Measurements from ENCODE around the gene CPNE5. TPM values are rescaled to one million over a fixed set of nuclear protein-coding genes. Genes with fewer than 3 reads are reported as not detected.

Gene CPNE5
- total and polyA plus RNA-seq, 9 of the 15 experiments (the other 6 are each of a cell fraction or from before 2014, with no cell fraction given), result 0.14 to 1.0 (median 0.46) TPM; not detected in 2

- no peak overlapping the region; the same call in 1 of the 2 replicates for H3K4me2 ChIP-seq (ENCODE audit: insufficient read depth, low read length)
- TF ChIP-seq ETV6 (IDR thresholded peaks at IDR 0.05; ENCODE audit: borderline replicate concordance in 1 of 2, low read depth in 2 of 2, low read length in 1 of 2), result peak; percentile 56 to 76
- TF ChIP-seq ETV6 (CRISPR knock-in tag; IDR thresholded peaks at IDR 0.05; ENCODE audit: borderline replicate concordance), result no peak
- TF ChIP-seq ZBTB2 (IDR thresholded peaks at IDR 0.05), result no peak
- 0 out of 2 replicates have a peak, but pooled peaks have one; percentile 6 for TF ChIP-seq NCOA1 (IDR thresholded peaks at IDR 0.05; ENCODE audit: low read depth)
- no peak for TF ChIP-seq PPARD (CRISPR knock-in tag; IDR thresholded peaks at IDR 0.05)
- peak; percentile 30; the same call in 1 of the 2 replicates for TF ChIP-seq CTBP1 (IDR thresholded peaks at IDR 0.05; ENCODE audit: borderline replicate concordance)
- 0 out of 2 replicates have a peak, but pooled peaks have one; percentile 11 for TF ChIP-seq ETV5 (CRISPR knock-in tag; IDR thresholded peaks at IDR 0.05; ENCODE audit: low read depth)
- 0 out of 2 replicates have a peak, but pooled peaks have one; percentile 42 for TF ChIP-seq JUN (IDR thresholded peaks at IDR 0.05; ENCODE audit: borderline replicate concordance, low read depth, low read length)
- no peak for TF ChIP-seq JUN (CRISPR knock-in tag; IDR thresholded peaks at IDR 0.05; ENCODE audit: borderline replicate concordance)
- TF ChIP-seq EP300 (IDR thresholded peaks at IDR 0.05; ENCODE audit: low read length), result no peak
- no peak for TF ChIP-seq MXI1 (IDR thresholded peaks at IDR 0.05; ENCODE audit: low read depth, low read length)
- peak; percentile 22; the same call in 1 of the 2 replicates for TF ChIP-seq SMARCA4 (IDR thresholded peaks at IDR 0.05)
- no peak for TF ChIP-seq CBX2 (IDR thresholded peaks at IDR 0.05; ENCODE audit: insufficient read depth, low read length, poor library complexity, severe bottlenecking)
- TF ChIP-seq MEF2A (IDR thresholded peaks at IDR 0.05; ENCODE audit: control insufficient read depth, low read depth, low read length), result no peak
- TF ChIP-seq HDAC1 (IDR thresholded peaks at IDR 0.05), result no peak
- no peak for TF ChIP-seq ELF2 (CRISPR knock-in tag; IDR thresholded peaks at IDR 0.05)
- TF ChIP-seq NFE2 (IDR thresholded peaks at IDR 0.05; ENCODE audit: low read depth), result peak; percentile 46; the same call in 1 of the 2 replicates
- TF ChIP-seq FOXK2 (conservative IDR thresholded peaks at IDR 0.05 in 1 of 2, IDR thresholded peaks at IDR 0.05 in 1 of 2; ENCODE audit: low read depth in 2 of 2), result 0 out of 4 replicates have a peak, but pooled peaks of 1 of the 2 experiments have one; percentile 12
- TF ChIP-seq NRF1 (conservative IDR thresholded peaks at IDR 0.05 in 1 of 2, IDR thresholded peaks at IDR 0.05 in 1 of 2), result 0 out of 4 replicates have a peak, but pooled peaks of 1 of the 2 experiments have one; percentile 21
Observed at GRCh38 chr6:36755435-36756348, 83.6 kb downstream of the CPNE5 start.

More at GRCh38 chr6:36755435-36756348, 83.6 kb downstream of the CPNE5 start:
- H2AFZ ChIP-seq (ENCODE audit: low read depth, low read length), result 0 out of 2 replicates have a peak overlapping the region, but pooled peaks have one; percentile 6
- no TSS peak for BruUV-seq (replicated peaks)
- no peaks in the 10 kb centered on the region for H3K9me3 ChIP-seq (replicated peaks; ENCODE audit: control insufficient read depth, insufficient read depth, low read depth, low read length)
- intact Hi-C loops (cut with micrococcal nuclease), result no loop called here
- WGBS (ENCODE audit: insufficient coverage, low coverage, missing lambda C conversion rate), result 14% methylated on average over 19 of the region's 19 CpGs
- H3K9me1 ChIP-seq (ENCODE audit: control insufficient read depth, insufficient read depth, low read length), result no peaks in the 10 kb centered on the region
- ChIA-PET POLR2A (interaction anchor here (0.7 to 2.0 kb wide), 5 partner anchors 40 to 161 kb away, joined by 3 to 6 read pairs (median 3); no protein-coding TSS in a partner anchor), CTCF (ENCODE audit: low intra/inter-chr PET ratio) (interaction anchor here (0.6 kb wide), 1 partner anchor 660 kb away, joined by 3 read pairs; no protein-coding TSS in a partner anchor)
- H4K20me1 ChIP-seq (replicated peaks; ENCODE audit: control insufficient read depth, insufficient read depth, low read length), result peaks cover 14% of the 10 kb centered on the region; the same call in 1 of the 2 replicates
- no peak overlapping the region for H3K27ac ChIP-seq (ENCODE audit: extremely low read depth, low read depth, low read length)
- H3K79me2 ChIP-seq (ENCODE audit: control insufficient read depth, insufficient read depth, low read length), result no peaks in the 10 kb centered on the region
- peak in 1 of 4 experiments; percentile 49 for DNase-seq (ENCODE audit: extremely low read depth in 1 of 4, low spot score in 3 of 4)
- H3K9ac ChIP-seq (ENCODE audit: insufficient read depth in 1 of 2, low read depth in 2 of 2, low read length in 2 of 2), result peak overlapping the region in 1 of 2 experiments; percentile 36; a peak in 1 of 4 replicates
- peaks cover 0 to 5% of the 10 kb centered on the region in 2 experiments; a peak in 3 of 5 replicates for H3K4me1 ChIP-seq (replicated peaks in 1 of 2; ENCODE audit: control insufficient read depth in 2 of 2, insufficient read depth in 2 of 2, low read length in 2 of 2)
- H3K27me3 ChIP-seq (ENCODE audit: control insufficient read depth in 2 of 2, insufficient read depth in 2 of 2, low read length in 2 of 2), result peaks cover 6 to 22% of the 10 kb centered on the region in 2 experiments; a peak in 4 of 5 replicates
- no peaks in the 10 kb centered on the region for H3K36me3 ChIP-seq (ENCODE audit: control insufficient read depth, insufficient read depth, low read length)
- no peak for ATAC-seq
- in situ Hi-C loops (cut with MboI), result loop anchor here (10.0 kb wide), 1 partner anchor 131 kb away; no protein-coding TSS in a partner anchor
- FAIRE-seq, result peak; percentile 73
- no peak overlapping the region for H3K4me3 ChIP-seq
